Fibroblast of peridontal ligament (primary cell): ENCODE measurements around the gene VANGL2.

ENCODE experiments used
- DNase-seq: peaks from one replicate; pipeline ENCODE4 v3.0.0-alpha.2; 2010; ENCODE audit errors: extremely low read depth

The VANGL2 gene

DNA sequence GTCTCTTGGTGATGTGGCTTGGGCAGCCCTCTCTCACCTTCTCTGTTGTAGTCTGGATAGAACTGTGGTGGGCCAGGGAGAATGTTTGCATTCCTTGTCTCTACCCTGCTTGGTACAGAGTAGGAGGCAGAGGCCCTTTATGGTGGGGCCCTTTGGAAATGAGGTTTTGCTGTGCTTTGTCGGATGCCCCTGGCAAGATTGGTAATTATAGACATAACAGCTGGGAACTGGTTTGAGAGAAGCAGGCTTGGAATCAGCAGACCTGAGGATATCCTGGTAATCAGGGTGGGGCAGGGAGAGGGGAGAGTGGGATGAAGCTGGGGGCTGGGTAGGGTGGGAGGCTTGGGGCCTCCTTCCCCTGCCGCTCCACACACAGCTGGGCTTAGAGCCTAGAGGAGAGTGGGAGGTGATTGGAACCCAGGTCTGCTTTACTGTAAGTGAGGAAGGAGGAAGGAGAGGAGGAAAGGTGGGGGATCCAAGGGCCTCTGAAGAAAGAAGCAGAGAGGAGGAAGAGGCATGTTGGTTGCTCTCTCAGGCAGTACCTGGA is 5.0 kb downstream of the VANGL2 start:
- no peak for DNase-seq

DNA sequence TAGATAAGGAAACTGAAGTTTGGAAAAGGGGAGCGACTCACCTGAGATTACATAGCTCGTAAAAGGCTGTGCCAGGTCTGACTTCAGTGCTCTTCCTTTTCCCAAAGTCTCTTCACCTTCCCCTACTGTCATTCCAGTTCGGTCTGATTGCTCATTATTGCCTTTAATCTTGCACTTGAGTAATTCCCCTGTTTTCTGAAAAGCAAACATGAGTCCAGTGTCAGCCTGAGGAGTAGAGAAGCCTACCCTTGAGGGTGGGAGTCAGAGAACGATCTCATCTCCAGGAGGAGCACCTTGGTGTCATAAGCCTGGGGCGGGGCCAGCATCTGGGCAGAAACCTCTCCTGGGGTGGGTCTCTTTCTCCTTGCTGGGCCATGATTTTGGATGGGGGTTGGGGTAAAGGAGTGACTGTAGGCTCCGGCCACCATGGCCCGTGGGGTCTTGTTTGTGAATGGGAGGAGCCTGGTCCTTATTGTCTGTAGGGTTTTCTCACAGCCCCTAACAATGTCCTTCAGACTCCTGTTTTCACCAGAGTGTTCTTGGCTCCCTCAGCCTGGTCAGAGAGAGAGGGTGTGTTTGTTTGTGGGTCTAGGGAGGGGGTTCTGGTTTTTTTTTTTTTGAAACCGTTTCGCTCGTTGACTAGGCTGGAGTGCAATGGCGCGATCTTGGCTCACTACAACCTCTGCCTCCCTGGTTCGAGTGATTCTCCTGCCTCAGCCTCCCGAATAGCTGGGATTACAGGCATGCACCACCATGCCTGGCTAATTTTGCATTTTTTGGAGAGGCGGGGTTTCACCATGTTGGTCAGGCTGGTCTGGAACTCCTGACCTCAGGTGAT is 6.0 kb downstream of the VANGL2 start:
- DNase-seq: no peak

DNA sequence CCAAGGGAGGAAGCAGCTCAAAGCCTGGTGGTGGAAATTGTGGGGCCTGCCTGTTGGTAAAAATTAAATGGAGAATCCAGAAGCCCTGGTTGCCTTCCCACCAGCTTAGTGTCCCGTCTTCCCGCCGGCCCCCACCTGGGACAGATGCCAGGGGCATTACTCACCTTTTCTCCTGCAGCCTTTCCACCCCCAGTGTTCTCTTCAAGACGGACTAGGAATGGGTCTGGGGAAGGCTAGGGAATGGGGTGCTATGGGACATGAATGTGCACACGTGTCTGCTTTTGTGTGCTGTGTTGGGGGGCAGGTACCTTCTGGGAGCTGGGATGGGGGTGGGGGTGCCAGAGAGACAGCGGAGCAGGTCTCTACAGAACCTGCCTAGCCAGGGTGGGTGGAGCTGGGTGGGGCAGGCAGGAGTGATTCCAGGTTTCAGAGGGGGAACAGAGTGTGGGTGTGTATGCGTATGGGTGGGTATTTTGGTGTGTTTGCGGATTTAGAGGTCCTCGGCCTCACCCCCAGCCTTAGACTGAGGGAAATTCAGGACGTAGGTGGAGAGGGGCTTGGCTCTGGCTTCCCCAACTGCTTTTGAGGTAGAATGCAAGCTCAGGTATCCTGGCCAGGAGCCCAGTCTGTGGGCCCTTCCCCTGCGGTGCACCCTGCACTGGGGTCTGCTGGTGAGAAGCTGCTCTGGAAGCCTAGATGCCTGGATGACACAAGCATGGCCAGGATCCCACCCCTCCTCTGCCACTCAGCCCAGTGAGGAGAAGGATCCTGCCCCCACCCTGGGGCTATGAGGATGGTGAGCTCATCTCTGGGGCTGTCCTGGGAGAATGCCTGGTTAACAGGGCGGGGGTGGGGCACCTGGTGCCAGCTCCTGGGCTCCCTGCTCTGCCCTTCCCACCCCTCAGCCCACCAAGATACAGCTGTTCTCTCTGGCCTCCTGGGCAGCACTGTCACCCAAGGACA is 7.8 kb downstream of the VANGL2 start:
- no peak for DNase-seq

GRCh38 chr1:160408864-160409263 is 8.5 kb downstream of the VANGL2 start:
- DNase-seq: no peak

DNA sequence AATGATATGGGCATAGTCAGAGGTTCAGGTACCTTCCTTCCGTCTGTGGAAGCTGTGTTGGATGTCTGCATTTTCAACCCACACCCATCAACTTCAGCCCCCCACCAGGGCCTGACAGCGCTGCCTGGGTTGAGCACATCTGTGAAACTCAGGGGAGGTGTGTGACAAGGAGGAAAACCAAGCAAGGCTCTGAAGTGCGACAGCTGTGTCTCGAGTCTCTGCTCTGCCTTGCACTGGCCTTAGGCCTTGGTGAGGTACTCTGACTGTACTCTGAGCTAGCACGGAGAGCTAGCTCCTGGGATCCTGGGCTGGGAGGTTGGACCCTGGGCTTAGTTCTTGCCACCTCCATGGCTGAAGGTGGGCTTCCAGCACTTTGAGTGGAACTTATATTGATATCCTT is 9.1 kb downstream of the VANGL2 start:
- no peak for DNase-seq

- DNase-seq: no peak
These were observed 10.1 kb downstream of the VANGL2 start for GRCh38 chr1:160410406-160411005.

DNA sequence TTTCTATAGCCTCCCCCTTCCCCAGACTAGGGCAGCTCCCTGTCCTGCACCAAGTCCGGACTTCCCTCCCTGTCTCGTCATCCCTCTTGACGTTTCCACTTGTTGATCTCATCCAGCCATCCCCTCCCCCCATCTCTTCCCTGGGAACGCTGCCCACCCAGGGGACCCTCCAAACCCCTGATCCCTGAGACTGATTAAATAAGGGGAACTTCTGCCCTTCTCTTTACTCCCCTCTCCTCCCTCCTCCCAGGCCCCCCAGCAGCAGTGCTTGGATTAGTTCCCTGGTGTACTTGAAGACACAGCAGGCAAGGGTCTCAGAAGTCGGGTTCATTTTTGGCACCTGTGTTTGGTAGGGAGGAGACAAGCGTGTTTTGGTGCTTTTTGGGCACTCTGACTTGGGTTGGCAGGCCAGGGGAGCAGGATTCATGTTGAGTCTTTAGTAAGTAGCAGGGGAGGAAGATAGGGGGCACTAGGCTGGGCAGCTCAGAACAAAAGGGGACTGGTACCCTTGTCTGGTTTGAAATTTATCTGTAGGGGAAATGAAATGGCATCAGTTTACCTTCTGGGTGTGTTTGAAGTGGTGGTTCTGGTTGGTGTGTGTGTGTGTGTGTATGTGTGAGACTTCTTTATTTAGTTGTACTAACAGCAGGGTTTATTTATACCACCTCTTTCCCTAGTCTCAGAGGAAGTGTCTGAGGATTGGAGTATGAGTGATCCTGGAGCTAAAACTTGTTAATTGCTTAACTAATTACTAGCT is 11.1 kb downstream of the VANGL2 start:
- DNase-seq: no peak

- no peak for DNase-seq
These were observed 11.6 kb downstream of the VANGL2 start for GRCh38 chr1:160412028-160412362.

DNA sequence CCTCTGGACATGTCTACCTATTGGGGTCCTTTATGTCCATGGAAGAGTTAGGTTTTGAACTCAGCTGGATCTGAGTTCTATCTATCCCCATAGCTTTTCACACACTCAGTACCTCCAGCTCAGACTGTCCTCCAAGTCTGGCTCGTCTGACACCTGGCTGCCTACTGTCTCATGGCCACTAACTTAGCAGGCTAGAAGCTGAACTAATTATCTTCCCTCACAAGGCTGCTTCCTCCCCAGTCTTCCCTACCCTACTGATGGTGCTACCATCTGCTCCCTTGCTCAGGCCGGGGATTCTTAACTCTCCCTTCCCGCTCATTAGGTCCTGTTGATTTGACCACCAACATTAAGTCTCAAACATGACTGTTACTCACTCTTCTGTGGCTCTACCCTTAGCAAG is 13.4 kb downstream of the VANGL2 start:
- DNase-seq: no peak

- no peak for DNase-seq
These were observed 14.5 kb downstream of the VANGL2 start for GRCh38 chr1:160414881-160415280.

GRCh38 chr1:160415696-160416290 is 15.4 kb downstream of the VANGL2 start:
- no peak for DNase-seq

- DNase-seq: no peak
These were observed 16.0 kb downstream of the VANGL2 start for GRCh38 chr1:160416369-160416768.

- DNase-seq: no peak
These were observed 18.1 kb downstream of the VANGL2 start for GRCh38 chr1:160418483-160418882.

DNA sequence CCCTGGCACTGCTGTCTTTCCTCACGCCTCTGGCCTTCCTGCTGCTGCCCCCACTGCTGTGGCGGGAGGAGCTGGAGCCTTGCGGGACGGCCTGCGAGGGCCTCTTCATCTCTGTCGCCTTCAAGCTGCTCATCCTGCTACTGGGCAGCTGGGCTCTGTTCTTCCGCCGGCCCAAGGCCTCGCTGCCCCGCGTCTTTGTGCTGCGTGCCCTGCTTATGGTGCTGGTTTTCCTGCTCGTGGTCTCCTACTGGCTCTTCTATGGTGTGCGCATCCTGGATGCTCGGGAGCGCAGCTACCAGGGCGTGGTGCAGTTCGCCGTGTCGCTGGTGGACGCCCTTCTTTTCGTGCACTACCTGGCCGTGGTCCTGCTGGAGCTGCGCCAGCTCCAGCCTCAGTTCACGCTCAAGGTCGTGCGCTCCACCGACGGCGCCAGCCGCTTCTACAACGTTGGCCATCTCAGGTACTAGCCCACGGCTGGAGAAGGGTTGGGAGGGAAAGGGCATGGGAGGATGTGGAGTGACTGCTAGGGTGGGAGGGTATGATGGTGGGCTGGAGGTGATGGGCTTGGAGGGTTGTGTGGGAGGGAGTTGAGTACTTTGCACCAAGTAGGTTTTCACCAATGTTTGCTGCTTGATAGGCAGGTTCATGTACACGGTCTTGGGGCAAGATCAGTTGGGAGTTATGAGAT is 18.9 kb downstream of the VANGL2 start:
- DNase-seq: no peak

GRCh38 chr1:160419838-160420169 is 19.4 kb downstream of the VANGL2 start:
- DNase-seq: no peak

DNA sequence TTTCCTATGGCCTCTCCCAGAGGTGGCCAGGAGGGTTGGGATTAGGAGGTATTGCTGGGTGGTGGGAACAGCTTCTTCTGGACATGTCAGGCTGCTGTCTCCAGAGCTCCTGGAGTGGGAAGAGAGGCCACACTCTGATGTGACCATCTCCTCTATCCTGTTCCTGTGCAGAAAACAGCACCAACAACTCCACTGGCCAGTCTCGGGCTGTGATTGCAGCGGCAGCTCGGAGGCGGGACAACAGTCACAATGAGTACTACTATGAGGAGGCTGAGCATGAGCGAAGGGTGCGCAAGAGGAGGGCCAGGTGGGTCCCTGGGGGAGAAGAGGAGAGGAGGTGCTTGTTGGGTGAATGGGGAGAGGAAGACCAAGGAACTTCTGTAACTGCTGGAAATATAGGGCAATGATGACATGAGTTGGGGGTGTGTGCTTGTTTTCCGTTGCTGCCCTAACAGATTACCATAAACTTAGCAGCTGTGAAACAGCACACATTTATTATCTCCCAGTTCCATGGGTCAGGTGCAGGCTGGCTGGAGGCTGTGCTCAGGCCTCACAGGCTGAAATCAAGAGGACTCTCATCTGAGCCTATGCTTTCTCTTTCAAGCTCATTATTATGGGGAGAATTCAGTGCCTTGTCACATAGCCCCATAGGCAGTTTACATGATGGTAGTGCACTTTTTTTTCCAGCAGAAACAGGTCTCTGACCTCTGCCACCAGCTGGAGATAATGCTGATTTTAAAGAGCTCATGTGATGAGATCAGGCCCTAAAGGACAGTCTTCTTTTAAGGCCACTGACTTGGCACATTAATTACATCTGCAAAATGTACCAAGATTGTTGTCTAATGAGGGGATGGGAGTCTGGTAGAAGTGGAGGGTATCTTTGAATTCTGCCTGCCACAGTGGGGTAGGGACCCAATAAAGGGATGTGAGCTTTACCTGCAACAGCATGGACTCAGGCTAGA is 20.8 kb downstream of the VANGL2 start:
- no peak for DNase-seq

DNA sequence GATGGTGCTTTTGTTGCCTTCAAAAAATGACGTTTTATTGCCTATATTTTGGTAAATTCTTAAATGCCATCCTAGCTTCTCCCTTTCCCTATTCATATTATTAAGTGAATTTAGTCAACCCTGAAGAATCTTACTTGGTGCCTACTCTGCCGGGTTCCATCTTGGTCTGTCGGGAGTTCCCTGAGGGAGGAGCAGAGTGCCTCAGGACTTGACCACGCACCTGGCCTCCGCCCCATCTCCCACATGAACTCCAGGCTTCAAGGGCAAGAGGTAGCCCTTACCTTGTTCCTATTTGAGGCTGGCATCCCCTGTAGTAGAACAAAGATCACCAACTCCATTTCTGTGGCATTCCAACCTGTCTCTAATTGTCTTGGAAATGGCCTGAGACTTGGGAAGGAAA is 21.5 kb downstream of the VANGL2 start:
- no peak for DNase-seq

DNA sequence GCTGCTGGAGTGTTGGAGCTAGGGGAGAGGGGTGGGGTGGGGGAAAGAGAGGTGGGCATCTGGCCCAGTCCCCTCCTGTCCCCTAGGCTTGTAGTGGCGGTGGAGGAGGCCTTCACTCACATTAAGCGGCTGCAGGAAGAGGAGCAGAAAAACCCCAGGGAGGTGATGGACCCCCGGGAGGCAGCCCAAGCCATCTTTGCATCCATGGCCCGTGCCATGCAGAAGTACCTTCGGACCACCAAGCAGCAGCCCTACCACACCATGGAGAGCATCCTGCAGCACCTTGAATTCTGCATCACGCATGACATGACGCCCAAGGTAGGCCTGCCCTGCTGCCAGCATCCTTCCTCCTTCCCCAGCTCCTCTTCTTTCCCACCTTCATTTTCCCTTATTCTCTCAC is 23.6 kb downstream of the VANGL2 start:
- DNase-seq: no peak

DNA sequence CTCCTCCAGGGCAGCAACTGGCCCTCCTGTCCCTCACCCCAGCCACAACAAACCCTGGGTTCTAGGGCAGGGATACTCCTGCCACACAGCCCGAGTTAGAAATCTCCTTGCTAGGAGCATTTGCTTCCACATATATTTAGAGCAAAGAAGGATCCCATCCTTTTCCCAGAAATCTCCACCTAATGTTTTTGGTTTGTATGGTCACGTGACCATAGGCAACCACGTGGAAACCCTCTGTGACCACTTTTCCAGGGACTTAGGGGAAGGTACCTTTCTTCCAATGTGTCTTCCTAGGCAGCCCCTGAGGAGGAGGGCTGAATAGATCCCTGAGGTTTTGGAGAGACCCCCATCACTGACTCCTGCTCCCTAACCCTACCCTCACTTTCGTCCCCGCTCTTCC is 25.5 kb downstream of the VANGL2 start:
- DNase-seq: no peak
